Measurements from ENCODE around the gene DNAJC1.

Gene DNAJC1

DNA sequence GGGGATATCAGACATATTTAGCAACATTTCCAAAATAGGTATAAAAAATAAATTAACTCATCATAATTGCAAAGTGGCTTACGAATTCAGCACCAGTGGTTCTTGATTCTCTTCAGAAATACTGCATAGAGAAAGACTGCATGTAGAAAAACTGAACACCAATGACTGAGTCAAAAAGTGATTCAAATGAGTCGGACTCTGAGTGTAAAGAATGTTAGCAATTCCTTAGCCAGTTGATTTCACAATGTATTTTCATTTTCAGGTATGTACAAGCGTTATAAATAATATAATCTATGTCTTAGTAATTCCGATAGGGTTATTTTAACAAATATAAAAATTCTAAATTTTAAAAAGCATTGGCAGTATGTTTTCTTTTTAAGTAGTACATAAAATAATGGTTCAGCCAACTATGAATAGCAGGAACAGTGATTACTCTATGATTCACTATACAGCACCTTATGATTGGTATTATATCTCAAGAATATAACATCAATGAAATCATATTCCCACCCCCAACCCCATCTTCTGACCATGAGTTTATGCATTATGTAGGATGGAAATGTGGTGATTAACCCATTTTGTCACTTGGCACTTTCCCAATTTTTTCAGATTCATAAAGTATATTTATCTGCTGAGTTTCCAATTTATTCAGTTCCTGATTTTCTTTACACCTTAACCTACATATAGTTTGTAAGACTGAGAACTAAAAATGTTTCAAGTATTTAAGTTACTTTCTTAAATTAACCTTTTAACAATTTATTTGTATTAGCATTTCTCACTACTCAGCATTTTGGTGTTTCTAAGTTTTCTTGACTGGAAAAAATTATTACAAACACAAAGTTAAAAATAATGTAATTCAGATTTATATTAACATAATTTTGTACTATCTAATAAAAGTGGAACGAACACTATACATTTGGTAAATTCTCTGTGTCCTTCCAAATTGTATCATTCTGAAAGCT, 33.9 kb downstream of the DNAJC1 start:
- Mint-ChIP-seq H3K9me3 (no peaks in the 10 kb centered on the region), H3K27ac (no peak overlapping the region), H3K27me3 (no peaks in the 10 kb centered on the region), H3K4me1 (ENCODE audit: low read depth in 2 of 2) (peaks cover 2 to 15% of the 10 kb centered on the region in 2 donors), H3K36me3 (ENCODE audit: insufficient read depth) (peaks cover 13% of the 10 kb centered on the region), H3K4me3 (no peak overlapping the region)
- ATAC-seq (replicated peaks) (no peak), DNase-seq (no peak)

GRCh38 chr10:21964983-21965665, 38.4 kb downstream of the DNAJC1 start:
- no peak overlapping the region for H3K4me3 Mint-ChIP-seq
- peaks cover 8 to 36% of the 10 kb centered on the region in 2 donors for H3K4me1 Mint-ChIP-seq (ENCODE audit: low read depth in 2 of 2)
- H3K27me3 Mint-ChIP-seq = no peaks in the 10 kb centered on the region
- ATAC-seq (replicated peaks) = no peak
- no peaks in the 10 kb centered on the region for H3K36me3 Mint-ChIP-seq (ENCODE audit: insufficient read depth)
- DNase-seq = no peak
- H3K9me3 Mint-ChIP-seq = no peaks in the 10 kb centered on the region
- peak overlapping the region in 1 of 2 donors; percentile 80 for H3K27ac Mint-ChIP-seq

DNA sequence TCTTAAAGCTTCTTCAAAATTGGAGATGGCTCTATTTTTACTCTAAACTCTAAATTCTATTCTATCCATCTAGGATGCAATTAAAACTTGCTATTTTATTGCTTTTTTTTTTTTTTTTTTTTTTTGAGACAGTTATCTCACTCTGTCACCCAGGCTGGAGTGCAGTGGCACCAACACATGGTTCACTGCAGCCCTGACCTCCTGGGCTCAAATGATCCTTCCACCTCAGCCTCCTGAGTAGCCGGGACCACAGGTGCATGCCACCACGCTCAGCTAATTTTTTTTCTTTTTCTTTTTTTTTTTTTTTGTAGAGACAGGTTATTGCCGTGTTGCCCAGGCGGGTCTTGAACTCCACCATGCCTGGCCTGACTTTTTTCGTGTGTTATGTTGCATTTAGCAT, 41.2 kb downstream of the DNAJC1 start:
- DNase-seq (no peak), ATAC-seq (replicated peaks) (no peak)
- Mint-ChIP-seq H3K36me3 (ENCODE audit: insufficient read depth) (peaks cover 3% of the 10 kb centered on the region), H3K4me3 (no peak overlapping the region), H3K4me1 (ENCODE audit: low read depth in 2 of 2) (peaks cover 14 to 43% of the 10 kb centered on the region in 2 donors), H3K27me3 (no peaks in the 10 kb centered on the region), H3K27ac (peak overlapping the region in 1 of 2 donors; percentile 2), H3K9me3 (no peaks in the 10 kb centered on the region)

DNA sequence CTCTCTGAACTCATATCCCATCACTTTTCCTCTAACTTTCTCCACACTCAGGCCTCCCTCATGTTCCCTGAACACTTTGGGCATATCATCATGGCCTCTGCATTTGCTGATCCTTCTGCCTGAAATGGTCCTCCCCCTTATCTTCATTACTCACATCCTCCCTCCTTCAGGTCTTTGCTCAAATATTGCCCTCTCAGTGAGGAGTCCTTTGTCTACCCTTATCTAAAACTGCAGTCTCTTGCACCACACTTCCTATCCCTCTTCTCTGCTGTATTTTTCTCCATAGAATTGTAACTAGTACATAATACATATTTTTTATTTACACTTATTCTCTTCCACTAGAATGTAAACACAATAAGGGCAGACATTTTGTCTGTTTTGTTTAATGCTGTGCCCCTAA, 41.7 kb downstream of the DNAJC1 start:
- H3K4me1 Mint-ChIP-seq (ENCODE audit: low read depth in 2 of 2) = peaks cover 14 to 41% of the 10 kb centered on the region in 2 donors
- no peak for DNase-seq
- ATAC-seq (replicated peaks) = no peak
- H3K36me3 Mint-ChIP-seq (ENCODE audit: insufficient read depth) = peaks cover 4% of the 10 kb centered on the region
- H3K4me3 Mint-ChIP-seq = no peak overlapping the region
- no peaks in the 10 kb centered on the region for H3K27me3 Mint-ChIP-seq
- H3K27ac Mint-ChIP-seq = peak overlapping the region in 1 of 2 donors; percentile 2
- no peaks in the 10 kb centered on the region for H3K9me3 Mint-ChIP-seq

GRCh38 chr10:21959998-21960397, 43.5 kb downstream of the DNAJC1 start:
- no peak for DNase-seq
- Mint-ChIP-seq H3K4me3 (no peak overlapping the region), H3K36me3 (ENCODE audit: insufficient read depth) (peaks cover 6% of the 10 kb centered on the region), H3K27ac (no peak overlapping the region), H3K9me3 (no peaks in the 10 kb centered on the region), H3K27me3 (no peaks in the 10 kb centered on the region), H3K4me1 (ENCODE audit: low read depth in 2 of 2) (peaks cover 14 to 39% of the 10 kb centered on the region in 2 donors)
- ATAC-seq (replicated peaks) = no peak

- H3K27me3 Mint-ChIP-seq = no peaks in the 10 kb centered on the region
- no peak overlapping the region for H3K4me3 Mint-ChIP-seq
- H3K27ac Mint-ChIP-seq = no peak overlapping the region
- peaks cover 6% of the 10 kb centered on the region for H3K36me3 Mint-ChIP-seq (ENCODE audit: insufficient read depth)
- ATAC-seq (replicated peaks) = no peak
- H3K4me1 Mint-ChIP-seq (ENCODE audit: low read depth in 2 of 2) = peaks cover 2 to 16% of the 10 kb centered on the region in 2 donors
- no peak for DNase-seq
- H3K9me3 Mint-ChIP-seq = no peaks in the 10 kb centered on the region
Measured at GRCh38 chr10:21954690-21955089, 48.8 kb downstream of the DNAJC1 start.

DNA sequence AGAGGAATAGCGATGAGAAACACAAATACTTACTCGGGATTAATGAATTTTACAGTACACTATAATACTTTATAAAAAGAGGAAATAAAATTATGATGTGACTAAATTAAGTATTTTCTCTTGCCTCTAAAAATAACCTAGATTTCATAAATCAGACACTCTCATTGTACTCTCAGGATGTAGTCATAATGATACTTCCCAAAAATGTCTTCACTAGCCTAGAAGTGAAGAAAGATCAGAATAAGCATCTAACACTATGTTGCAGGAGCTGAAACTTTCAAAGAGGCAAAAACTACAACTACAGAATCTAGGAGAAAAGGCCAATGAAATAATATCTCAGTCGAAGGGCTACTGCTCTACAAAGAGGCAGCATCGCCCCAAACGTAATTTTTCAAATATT, 49.4 kb downstream of the DNAJC1 start:
- Mint-ChIP-seq H3K27ac (no peak overlapping the region), H3K9me3 (no peaks in the 10 kb centered on the region), H3K4me1 (ENCODE audit: low read depth in 2 of 2) (peaks cover 2 to 15% of the 10 kb centered on the region in 2 donors), H3K36me3 (ENCODE audit: insufficient read depth) (peaks cover 3% of the 10 kb centered on the region), H3K27me3 (no peaks in the 10 kb centered on the region), H3K4me3 (no peak overlapping the region)
- DNase-seq (no peak), ATAC-seq (replicated peaks) (no peak)

DNA sequence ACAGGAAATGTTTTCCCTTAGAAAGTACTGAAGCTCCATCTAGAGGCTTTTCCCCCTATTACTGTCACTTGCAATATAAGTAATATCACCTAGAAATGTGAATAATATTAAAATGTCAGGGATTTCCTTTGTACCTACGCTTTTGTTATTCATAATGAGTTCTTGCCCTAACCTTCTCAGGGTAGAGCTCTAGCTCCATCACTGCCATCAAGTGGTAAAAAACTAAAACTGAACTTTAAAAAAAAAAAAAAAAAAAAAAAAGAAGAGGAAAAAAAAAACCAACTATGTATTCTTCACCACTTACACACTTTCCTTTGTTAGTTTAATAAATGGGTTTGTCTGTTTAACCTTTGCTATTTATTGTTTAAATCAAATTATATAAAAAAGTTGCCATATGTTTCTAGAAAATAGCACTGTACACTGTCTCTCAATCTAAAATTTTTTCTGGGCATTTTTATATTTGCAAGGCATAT, 49.9 kb downstream of the DNAJC1 start:
- Mint-ChIP-seq H3K27ac (no peak overlapping the region), H3K36me3 (ENCODE audit: insufficient read depth) (peaks cover 3% of the 10 kb centered on the region), H3K27me3 (no peaks in the 10 kb centered on the region), H3K4me1 (ENCODE audit: low read depth in 2 of 2) (peaks cover 0 to 11% of the 10 kb centered on the region in 2 donors), H3K4me3 (no peak overlapping the region), H3K9me3 (no peaks in the 10 kb centered on the region)
- DNase-seq = no peak
- peak; percentile 67 for ATAC-seq (replicated peaks)

- no peak overlapping the region for H3K4me3 Mint-ChIP-seq
- H3K36me3 Mint-ChIP-seq (ENCODE audit: insufficient read depth) = no peaks in the 10 kb centered on the region
- peaks cover under 1 to 10% of the 10 kb centered on the region in 2 donors for H3K4me1 Mint-ChIP-seq (ENCODE audit: low read depth in 2 of 2)
- DNase-seq = no peak
- no peaks in the 10 kb centered on the region for H3K27me3 Mint-ChIP-seq
- no peak for ATAC-seq (replicated peaks)
- H3K9me3 Mint-ChIP-seq = no peaks in the 10 kb centered on the region
- H3K27ac Mint-ChIP-seq = no peak overlapping the region
Measured at GRCh38 chr10:21950566-21950965, 53.0 kb downstream of the DNAJC1 start.

DNA sequence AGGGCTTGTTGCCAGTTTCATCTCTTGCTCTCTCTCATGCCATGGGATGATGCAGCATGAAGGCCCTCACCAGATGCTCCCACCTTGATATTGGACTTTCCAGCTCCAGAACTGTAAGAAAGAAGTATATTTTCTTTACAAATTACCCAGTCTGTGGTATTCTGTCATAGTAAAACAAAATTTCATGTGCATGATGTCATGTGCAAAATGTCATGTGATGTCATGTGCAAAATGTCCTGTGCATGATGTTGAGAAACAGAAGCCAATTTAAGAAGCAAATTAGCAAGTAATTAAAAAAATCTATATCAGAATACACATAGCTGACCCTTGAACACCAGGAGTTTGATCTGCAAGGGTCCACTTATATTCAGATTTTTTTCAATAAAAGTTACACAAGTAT, 56.6 kb downstream of the DNAJC1 start:
- Mint-ChIP-seq H3K27me3 (no peaks in the 10 kb centered on the region), H3K4me3 (no peak overlapping the region), H3K4me1 (ENCODE audit: low read depth in 2 of 2) (peaks cover 10 to 37% of the 10 kb centered on the region in 2 donors), H3K36me3 (ENCODE audit: insufficient read depth) (no peaks in the 10 kb centered on the region), H3K27ac (no peak overlapping the region), H3K9me3 (no peaks in the 10 kb centered on the region)
- DNase-seq = no peak
- ATAC-seq (replicated peaks) = no peak

DNA sequence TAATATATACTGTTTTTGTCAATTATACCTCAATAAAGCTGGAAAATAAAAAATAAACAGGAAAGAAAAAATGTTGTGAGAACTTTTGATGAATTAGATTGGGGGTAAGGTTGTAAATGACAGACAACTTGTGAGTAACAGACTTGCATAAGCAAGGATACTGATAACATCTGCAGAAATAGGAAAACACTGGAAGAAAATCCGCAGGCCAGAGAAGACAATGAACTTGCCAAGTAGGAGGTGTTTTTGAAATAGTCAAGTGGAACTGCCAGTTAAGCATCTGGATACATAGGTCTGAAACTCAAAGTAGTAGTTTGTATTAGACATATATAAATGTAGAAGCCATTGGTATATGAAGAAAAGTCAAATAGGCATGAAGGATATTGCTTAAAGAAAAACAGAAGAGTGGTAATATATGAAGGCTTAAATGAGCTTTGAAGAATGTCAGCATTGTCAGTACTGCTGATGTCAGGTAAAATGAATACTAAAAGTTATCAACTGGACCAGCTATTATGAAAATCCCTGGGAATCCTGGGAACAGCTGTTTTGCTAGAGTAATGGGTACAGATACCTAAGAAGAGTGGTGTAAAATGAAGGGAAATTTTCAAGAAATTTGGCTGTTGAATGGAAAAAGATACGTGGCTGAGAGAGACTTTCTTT, 58.7 kb downstream of the DNAJC1 start:
- Mint-ChIP-seq H3K27me3 (no peaks in the 10 kb centered on the region), H3K4me1 (ENCODE audit: low read depth in 2 of 2) (peaks cover 12 to 32% of the 10 kb centered on the region in 2 donors), H3K9me3 (no peaks in the 10 kb centered on the region), H3K4me3 (no peak overlapping the region), H3K27ac (peak overlapping the region in 1 of 2 donors; percentile 26), H3K36me3 (ENCODE audit: insufficient read depth) (peaks cover under 1% of the 10 kb centered on the region)
- no peak for ATAC-seq (replicated peaks)
- no peak for DNase-seq

- DNase-seq (no peak), ATAC-seq (replicated peaks) (no peak)
- Mint-ChIP-seq H3K27ac (no peak overlapping the region), H3K4me3 (no peak overlapping the region), H3K27me3 (no peaks in the 10 kb centered on the region), H3K9me3 (no peaks in the 10 kb centered on the region), H3K36me3 (ENCODE audit: insufficient read depth) (peaks cover 7% of the 10 kb centered on the region), H3K4me1 (ENCODE audit: low read depth in 2 of 2) (peaks cover 18 to 40% of the 10 kb centered on the region in 2 donors)
Measured at GRCh38 chr10:21943633-21944265, 59.8 kb downstream of the DNAJC1 start.

DNA sequence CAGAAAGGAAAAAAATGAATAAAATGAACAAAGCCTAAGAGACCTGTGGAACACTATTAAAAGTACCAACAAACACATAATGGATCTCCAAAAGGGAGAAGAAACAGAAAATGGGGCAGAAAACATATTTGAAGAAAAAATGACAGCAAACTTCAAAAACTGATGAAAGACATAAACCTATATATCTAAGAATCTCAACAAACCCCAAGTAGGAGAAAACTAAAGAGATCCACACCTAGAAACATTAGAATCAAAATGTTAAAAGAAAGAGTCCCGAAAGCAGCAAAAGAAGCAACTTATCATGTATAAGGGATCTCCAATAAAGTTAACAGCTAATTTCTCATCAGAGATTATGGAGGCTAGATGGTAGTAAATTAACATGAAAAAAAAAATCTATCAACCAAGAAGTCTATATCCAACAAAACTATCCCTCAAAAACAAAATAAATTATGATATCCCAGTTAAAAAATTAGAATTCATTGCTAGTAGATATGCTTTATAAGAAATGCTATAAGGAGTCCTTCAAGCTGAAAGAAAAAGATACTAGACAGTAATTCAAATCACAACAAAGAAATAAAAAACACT, 68.0 kb downstream of the DNAJC1 start:
- Mint-ChIP-seq H3K9me3 (peaks cover 4 to 9% of the 10 kb centered on the region in 2 donors), H3K36me3 (ENCODE audit: insufficient read depth) (peaks cover 8% of the 10 kb centered on the region), H3K27ac (no peak overlapping the region), H3K4me1 (ENCODE audit: low read depth in 2 of 2) (peaks cover 14 to 35% of the 10 kb centered on the region in 2 donors), H3K27me3 (no peaks in the 10 kb centered on the region), H3K4me3 (no peak overlapping the region)
- no peak for DNase-seq
- ATAC-seq (replicated peaks) = no peak

All from effector memory CD8-positive, alpha-beta T cell (primary cell).